ENCODE data around the gene THSD7A.

The THSD7A gene

DNA sequence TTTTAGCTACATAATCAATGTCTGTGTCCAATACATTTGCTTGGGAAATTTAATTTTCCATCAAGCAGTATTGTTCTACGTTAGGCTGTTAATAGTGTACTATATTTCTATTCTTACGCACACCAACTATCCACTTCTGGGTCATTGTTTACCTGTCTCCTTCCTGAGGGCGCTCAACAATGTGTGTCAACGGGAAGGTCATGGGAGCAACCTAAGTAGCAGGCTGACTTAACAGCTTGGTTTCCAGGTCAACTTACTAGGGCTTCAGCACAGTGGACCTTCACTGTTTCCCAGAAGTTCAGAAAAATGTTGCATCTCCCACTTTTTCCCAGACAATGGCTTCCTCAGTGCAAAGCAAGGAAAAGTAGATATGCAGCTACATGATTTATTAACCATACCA, 13.7 kb downstream of the THSD7A start:
- in situ Hi-C loops (cut with HindIII; ENCODE audit: low sequenced_read_pairs), result no loop called here
- H3K4me3 ChIP-seq (ENCODE audit: low read depth, low read length), result no peak overlapping the region
- DNase-seq (ENCODE audit: low read depth), result no peak
- TF ChIP-seq CTCF (IDR thresholded peaks at IDR 0.05; ENCODE audit: low read depth, low read length, missing control alignments), result no peak

DNA sequence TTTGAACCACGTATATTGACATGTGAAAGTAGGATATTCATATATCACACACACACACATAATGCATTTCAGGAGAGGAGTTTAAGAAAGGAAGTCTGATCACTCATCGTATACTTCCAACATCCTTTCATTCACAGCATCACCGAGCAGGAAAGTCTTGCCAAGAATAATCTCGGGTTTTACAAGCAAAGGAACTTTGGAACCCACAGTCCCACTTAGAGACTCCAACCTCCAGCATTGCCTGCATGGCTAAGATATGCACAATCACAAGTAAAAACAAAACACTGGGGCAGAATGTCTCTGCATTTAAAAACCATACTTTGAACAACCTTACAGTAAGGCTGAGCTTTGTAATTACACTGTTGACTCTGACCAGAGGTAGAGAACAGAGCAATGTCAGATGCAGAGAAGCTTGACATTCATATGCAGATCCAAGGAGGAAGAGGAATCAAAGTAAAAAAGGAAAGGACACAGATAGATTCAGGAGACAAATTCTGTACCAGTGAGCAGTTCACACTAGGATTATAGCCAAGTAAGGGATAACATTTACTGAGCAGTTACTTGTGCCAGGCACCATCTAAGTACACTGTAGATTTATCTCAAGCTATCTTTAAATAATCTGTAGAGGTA, 14.8 kb downstream of the THSD7A start:
- TF ChIP-seq CTCF (IDR thresholded peaks at IDR 0.05; ENCODE audit: low read depth, low read length, missing control alignments), result no peak
- in situ Hi-C loops (cut with HindIII; ENCODE audit: low sequenced_read_pairs), result no loop called here
- no peak for DNase-seq (ENCODE audit: low read depth)
- H3K4me3 ChIP-seq (ENCODE audit: low read depth, low read length), result no peak overlapping the region

DNA sequence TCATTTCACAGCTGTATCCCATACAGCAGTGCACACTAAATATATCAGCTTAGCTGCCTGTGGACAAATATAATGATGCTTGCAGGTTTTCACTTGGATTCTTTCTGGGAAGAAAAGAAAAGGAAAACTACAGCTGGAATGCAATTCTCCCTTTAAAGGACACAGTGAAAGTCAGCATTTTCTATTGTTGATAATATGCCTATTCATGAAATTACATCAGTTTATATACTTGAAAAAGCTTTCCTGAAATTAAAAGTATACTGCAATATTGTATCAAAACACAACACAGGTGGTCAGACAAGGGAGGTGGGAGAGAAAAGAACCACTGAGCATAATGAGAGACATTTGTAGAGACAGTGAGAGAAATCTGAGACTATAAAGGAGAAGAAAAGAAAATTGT, 20.3 kb downstream of the THSD7A start:
- in situ Hi-C loops (cut with HindIII; ENCODE audit: low sequenced_read_pairs), result no loop called here
- no peak for DNase-seq (ENCODE audit: low read depth)
- H3K4me3 ChIP-seq (ENCODE audit: low read depth, low read length), result no peak overlapping the region
- TF ChIP-seq CTCF (IDR thresholded peaks at IDR 0.05; ENCODE audit: low read depth, low read length, missing control alignments), result no peak

DNA sequence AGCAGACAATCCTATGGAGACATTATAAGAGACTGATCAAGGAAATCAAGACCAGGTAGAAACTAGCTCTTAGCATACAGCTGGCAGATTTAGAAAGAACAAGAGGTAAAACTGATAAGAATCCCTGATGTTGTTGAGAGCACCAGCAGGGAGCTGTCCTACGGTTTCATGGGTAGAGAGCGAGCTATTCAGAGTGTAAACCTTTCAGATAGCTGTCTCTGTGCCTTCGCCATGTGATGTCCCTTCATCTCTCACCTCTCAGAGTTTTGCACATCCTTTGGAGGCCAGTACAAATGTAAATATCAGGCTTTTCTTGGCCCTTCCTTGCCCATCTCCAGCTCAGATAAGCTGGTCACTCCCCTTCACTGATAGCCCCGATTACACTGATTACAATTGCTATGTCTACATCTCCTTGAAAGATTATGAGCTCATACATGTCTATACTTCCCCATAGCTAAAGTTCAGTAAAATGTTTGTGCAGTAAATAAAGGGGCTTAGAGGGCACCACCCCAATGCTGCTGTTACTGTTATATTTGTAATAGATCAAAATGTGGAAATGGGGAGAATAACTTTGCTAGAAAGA, 21.9 kb downstream of the THSD7A start:
- H3K4me3 ChIP-seq (ENCODE audit: low read depth, low read length), result no peak overlapping the region
- no peak for TF ChIP-seq CTCF (IDR thresholded peaks at IDR 0.05; ENCODE audit: low read depth, low read length, missing control alignments)
- no peak for DNase-seq (ENCODE audit: low read depth)
- in situ Hi-C loops (cut with HindIII; ENCODE audit: low sequenced_read_pairs), result no loop called here

DNA sequence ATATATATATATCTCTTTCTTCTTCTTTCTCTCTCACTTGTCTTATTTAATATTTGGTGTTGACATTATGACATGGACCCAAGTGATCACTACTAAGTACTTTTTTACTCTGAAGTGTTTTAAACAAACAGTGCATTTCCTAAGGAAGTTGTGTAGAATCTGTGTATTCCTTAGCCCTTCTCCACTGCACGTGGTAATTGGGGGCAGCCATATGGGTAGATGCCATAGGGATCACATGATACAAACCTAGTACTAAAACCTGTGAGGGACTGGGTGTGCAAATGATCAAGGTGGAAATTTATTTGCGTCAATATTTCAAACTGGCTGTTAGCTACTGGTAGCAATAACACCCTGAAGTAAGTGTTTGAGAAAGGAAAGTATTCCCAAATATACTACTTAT, 25.0 kb downstream of the THSD7A start:
- in situ Hi-C loops (cut with HindIII; ENCODE audit: low sequenced_read_pairs), result no loop called here
- DNase-seq (ENCODE audit: low read depth), result no peak
- H3K4me3 ChIP-seq (ENCODE audit: low read depth, low read length), result no peak overlapping the region
- TF ChIP-seq CTCF (IDR thresholded peaks at IDR 0.05; ENCODE audit: low read depth, low read length, missing control alignments), result no peak

DNA sequence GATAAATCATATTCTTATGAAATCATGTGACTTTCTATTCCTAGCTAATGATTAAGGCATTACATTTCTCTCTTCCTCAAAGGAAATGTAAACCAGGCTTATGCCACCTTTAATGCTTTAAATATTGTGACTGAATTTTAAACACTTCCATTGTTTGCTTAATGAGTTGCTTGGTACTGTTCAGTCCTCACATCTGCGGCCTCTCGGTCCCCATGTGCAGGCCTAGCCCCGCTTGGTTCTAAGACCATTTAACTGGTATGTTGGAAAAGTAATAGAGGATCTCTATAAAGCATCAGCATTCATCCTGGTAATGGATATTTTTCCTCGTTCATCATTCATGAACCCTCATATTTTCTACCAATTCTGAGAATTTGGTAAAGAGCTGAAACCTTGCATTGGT, 27.4 kb downstream of the THSD7A start:
- no peak overlapping the region for H3K4me3 ChIP-seq (ENCODE audit: low read depth, low read length)
- in situ Hi-C loops (cut with HindIII; ENCODE audit: low sequenced_read_pairs), result no loop called here
- DNase-seq (ENCODE audit: low read depth), result no peak
- no peak for TF ChIP-seq CTCF (IDR thresholded peaks at IDR 0.05; ENCODE audit: low read depth, low read length, missing control alignments)

All from astrocyte of the cerebellum (primary cell).